AG09309 (cell line): Measurements from ENCODE around the gene AOPEP.

Experiments used
- DNase-seq: peaks from one replicate; pipeline ENCODE4 v3.0.0-alpha.2; 2010; ENCODE audit warnings: low read depth
- H3K4me3 ChIP-seq: 2 replicates; pipeline ENCODE4 v1.5.1; 2011; ENCODE audit warnings: mild to moderate bottlenecking, low read depth, low read length, moderate library complexity; ENCODE audit not compliant: control insufficient read depth
- CTCF ChIP-seq: IDR thresholded peaks from 2 replicates; pipeline ENCODE4 v1.5.1; 2011; ENCODE audit warnings: mild to moderate bottlenecking, low read depth, low read length, inconsistent platforms; ENCODE audit not compliant: insufficient read depth, control insufficient read depth; ENCODE audit errors: missing control alignments

The AOPEP gene

GRCh38 chr9:94726495-94727191 lies at the start of gene AOPEP:
TSS of gene AOPEP (plus strand) at chr9:94726699. CDS start at chr9:94759784, 33,085 bp downstream.
- peak; percentile 61 for DNase-seq
- TF ChIP-seq CTCF: no peak
- H3K4me3 ChIP-seq: peak within 1 kb of the TSS; percentile 92

- no peak for TF ChIP-seq CTCF
- H3K4me3 ChIP-seq: no peak overlapping the region
These were observed 48.6 kb upstream of the AOPEP start for GRCh38 chr9:94677929-94678328.

GRCh38 chr9:94679587-94679986 lies 46.9 kb upstream of the AOPEP start:
- no peak for TF ChIP-seq CTCF
- H3K4me3 ChIP-seq: no peak overlapping the region
- no peak for DNase-seq

More at GRCh38 chr9:94677929-94678328, 48.6 kb upstream of the AOPEP start:
- no peak for DNase-seq

GRCh38 chr9:94680020-94680419 lies 46.5 kb upstream of the AOPEP start:
- no peak for TF ChIP-seq CTCF
- no peak for DNase-seq
- no peak overlapping the region for H3K4me3 ChIP-seq

- no peak for TF ChIP-seq CTCF
- no peak overlapping the region for H3K4me3 ChIP-seq
- no peak for DNase-seq
These were observed 45.9 kb upstream of the AOPEP start for GRCh38 chr9:94680621-94681020.

- TF ChIP-seq CTCF: peak; percentile 83
- peak; percentile 47 for DNase-seq
- no peak overlapping the region for H3K4me3 ChIP-seq
These were observed 45.0 kb upstream of the AOPEP start for GRCh38 chr9:94681508-94681907.
